ENCODE results near the gene ZNF133.
"Not testable (repeated sequence)": the region's sequence is repeated elsewhere in the genome, so short reads cannot be mapped to it uniquely, and the experiment has no call there.

Gene ZNF133

GRCh38 chr20:18349749-18350148 is 61.4 kb downstream of the ZNF133 start:
- not testable (repeated sequence) for H3K27ac ChIP-seq; DNase-seq (ENCODE audit: low read depth, low spot score)

GRCh38 chr20:18359854-18360253 is 71.5 kb downstream of the ZNF133 start:
- H3K27ac ChIP-seq: no peak overlapping the region
- DNase-seq (ENCODE audit: low read depth, low spot score): no peak

- H3K27ac ChIP-seq: peak overlapping the region; percentile 7
- DNase-seq (ENCODE audit: low read depth, low spot score): peak; percentile 6
Measured at GRCh38 chr20:18360635-18361034, 72.3 kb downstream of the ZNF133 start.

- no peak overlapping the region for H3K27ac ChIP-seq
- DNase-seq (ENCODE audit: low read depth, low spot score): no peak
Measured at GRCh38 chr20:18361678-18362077, 73.4 kb downstream of the ZNF133 start.

- no peak overlapping the region for H3K27ac ChIP-seq
- DNase-seq (ENCODE audit: low read depth, low spot score): no peak
Measured at GRCh38 chr20:18362916-18363315, 74.6 kb downstream of the ZNF133 start.

- DNase-seq (ENCODE audit: low read depth, low spot score): no peak
- no peak overlapping the region for H3K27ac ChIP-seq
Measured at GRCh38 chr20:18363708-18364107, 75.4 kb downstream of the ZNF133 start.

GRCh38 chr20:18364768-18365167 is 76.4 kb downstream of the ZNF133 start:
- DNase-seq (ENCODE audit: low read depth, low spot score): no peak
- no peak overlapping the region for H3K27ac ChIP-seq

Measured in epithelial cell of prostate (primary cell).